Dermis microvascular lymphatic vessel endothelial cell (primary cell): ENCODE data around the gene MYF6. TPM values are rescaled to one million over a fixed set of nuclear protein-coding genes. Genes with fewer than 3 reads are reported as not detected.
"Not testable (repeated sequence)": the region's sequence is repeated elsewhere in the genome, so short reads cannot be mapped to it uniquely, and the experiment has no call there.

Source experiments
- DNase-seq, 2 donors: peaks; one replicate each; pipeline versions ENCODE4 v3.0.0 to v3.0.0-alpha.2; 2010; ENCODE audit warnings: low read depth in 2 of 2
- total RNA-seq: library from RNA; depleted of rRNA; stranded (reverse); fragments of >200 nt; gene quantifications from 2 replicates; pipeline ENCODE4 v1.2.1, GENCODE V29; 2014

Gene MYF6
- not detected in 2 replicates for total RNA-seq

DNA sequence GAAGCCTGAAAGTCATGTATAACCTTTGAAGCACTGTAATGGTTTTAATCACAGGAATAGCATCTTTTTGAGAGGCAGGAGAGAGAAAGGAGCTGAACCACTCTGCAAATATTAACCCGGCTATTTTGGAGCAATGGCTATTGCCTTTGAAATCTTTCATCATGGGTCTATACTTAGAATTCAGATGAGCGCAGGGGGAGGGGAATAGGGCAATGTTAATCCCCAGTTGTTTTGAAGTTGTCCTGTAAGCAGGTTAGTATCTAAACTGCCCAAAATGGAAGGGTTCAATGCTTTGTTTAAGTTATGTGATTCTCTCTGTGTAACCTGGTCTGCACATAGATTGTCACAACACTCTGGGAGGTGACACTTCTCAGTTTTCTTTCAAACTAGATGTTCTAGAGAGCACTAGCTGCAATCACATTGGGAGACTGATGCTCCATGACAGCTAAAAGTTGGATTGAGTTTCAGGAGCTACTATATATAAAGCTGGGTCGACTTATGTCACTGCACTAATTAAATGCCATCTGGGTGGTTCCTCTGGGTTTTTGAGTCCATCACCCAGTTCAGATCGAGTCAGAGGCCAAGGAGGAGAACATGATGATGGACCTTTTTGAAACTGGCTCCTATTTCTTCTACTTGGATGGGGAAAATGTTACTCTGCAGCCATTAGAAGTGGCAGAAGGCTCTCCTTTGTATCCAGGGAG lies at the start of gene MYF6:
Gene MYF6, plus strand, starts transcription at position 509 of the 704 bp plus-strand sequence. Its CDS starts 86 bp downstream, at position 595.
- no peak for DNase-seq

- DNase-seq = no peak
These were observed 47.8 kb upstream of the MYF6 start for GRCh38 chr12:80659512-80660063.

- DNase-seq = no peak
These were observed 44.8 kb upstream of the MYF6 start for GRCh38 chr12:80662586-80662985.

DNA sequence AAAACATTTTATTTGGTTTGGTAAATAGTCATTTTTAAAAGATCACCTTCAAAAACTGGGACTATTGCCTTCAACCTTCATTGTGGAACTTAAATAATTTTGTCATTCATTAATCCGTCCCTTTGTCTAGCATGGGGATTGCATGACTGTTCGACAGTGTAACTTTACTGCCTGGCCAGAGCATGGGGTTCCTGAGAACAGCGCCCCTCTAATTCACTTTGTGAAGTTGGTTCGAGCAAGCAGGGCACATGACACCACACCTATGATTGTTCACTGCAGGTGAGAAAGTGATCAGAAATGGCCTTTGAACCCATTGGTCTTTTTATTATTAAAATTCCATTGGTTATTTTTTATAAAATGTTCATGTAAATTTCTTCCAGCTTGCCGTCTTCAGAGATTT lies 37.2 kb upstream of the MYF6 start:
- DNase-seq = no peak

DNA sequence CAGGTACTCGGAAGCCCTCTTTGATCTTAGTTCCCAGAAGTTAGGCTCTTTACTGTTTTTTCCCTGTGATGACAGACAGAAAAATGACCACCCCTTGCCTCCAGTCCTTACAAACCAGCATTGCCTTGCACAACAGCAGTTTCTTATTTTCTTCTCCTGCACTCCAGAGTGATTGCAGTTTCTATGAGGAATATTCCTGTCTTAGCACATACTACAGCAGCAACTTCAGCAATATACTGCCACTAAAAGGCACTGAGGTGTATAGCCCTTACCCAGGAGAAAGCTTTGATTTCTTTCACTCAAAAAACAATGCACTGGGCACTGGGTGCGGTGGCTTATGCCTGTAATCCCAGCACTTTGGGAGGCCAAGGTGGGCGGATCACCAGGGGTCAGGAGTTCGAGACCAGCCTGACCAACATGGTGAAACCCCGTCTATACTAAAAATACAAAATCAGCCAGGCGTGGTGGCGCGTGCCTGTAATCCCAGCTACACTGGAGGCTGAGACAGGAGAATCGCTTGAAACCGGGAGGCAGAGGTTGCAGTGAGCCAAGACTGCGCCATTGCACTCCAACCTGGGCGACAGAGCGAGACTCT lies 31.3 kb upstream of the MYF6 start:
- not testable (repeated sequence) for DNase-seq

- DNase-seq = no peak
These were observed 30.6 kb upstream of the MYF6 start for GRCh38 chr12:80676856-80677255.

DNA sequence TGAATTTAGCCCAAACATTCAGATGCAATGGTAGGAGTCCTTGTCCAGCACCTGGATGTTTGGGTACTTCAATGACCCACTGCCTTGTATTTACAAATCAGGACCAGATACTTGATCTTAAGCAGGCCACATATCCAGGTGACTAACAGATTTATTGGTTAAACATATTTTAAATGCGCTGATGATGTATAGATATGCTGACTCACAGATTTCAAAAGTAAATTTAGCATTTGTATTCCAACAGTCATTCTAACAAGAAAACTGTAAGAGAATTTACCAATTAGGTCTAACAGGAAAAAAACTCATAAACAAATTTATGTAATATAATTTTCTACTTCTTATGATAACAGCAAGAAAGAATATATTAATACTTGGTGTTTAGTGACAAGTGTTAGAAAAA lies 29.4 kb upstream of the MYF6 start:
- DNase-seq = no peak

DNA sequence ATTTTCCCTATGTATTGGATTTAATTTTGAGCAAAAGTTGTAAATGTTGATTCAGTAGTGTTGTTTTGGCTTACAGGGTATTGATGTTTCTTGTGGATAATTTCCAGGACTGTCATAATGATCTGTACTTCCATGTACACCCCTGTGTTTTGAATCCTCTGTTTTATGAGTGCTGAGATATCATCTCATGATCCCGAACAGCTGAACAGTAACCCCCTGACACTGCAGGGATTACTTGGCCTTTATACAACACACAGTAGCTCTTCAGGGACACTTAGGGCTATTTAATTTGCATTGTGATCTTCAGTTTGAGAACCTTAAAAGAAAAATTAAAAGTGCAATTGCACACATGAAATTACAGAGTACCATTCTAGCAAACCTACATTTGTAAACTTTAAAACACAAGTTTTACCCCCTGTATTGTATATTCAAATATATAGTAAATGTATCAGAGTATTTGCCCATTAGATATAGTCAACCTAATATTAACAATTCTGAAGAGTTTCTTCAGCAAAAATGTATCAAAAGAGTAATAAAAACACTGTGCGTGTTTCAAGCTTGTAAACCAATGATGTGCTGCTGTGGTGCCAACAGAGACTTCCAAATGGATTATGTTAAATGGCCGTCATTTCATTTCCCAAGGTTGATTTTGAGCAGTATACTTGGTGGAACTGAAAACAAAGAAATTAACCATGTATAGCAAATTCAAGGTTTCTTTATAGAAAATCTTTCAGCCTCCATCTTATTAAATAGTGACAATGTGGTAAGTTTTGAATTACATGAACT lies 27.9 kb upstream of the MYF6 start:
- DNase-seq = peak in 1 of 2 donors; percentile 51

GRCh38 chr12:80681287-80681686 lies 26.1 kb upstream of the MYF6 start:
- no peak for DNase-seq

DNA sequence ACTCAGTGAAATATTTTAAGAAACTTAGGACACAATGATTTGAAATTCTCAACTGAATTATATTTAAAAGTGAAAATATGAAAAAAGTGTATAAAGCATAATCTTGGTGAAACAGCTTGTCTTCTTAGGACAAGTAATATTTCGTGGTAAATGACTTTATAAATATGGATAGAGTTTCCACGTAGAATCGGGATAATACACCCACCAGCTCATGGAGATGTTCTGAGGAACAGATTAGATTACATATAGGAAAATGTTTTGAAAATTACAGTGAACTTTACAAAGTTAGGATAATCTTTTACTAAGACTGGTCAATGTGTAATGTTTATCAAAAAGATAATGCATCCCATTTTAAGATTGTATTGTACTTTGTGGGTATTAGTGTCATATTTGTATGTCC lies 25.6 kb upstream of the MYF6 start:
- no peak for DNase-seq

GRCh38 chr12:80684077-80684495 lies 23.3 kb upstream of the MYF6 start:
- DNase-seq = no peak

DNA sequence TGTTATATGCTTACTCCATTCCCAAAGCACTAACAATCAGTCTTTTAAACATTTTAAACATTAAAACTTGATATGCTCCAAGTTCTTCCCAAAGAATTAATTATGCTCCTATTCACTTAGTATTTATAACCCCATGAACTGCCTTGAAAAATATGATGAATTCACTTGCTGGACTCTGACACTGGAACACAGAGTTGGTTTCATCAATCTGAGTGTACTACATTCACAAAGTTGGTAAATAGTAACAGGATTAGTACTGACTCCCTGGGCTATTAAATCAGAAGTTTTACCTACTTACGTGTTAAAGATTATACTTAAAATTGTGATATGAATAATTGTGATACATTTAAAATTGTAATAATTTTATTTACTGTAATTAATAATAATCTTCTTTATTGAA lies 17.3 kb upstream of the MYF6 start:
- no peak for DNase-seq

- peak in 1 of 2 donors; percentile 71 for DNase-seq
These were observed 16.9 kb upstream of the MYF6 start for GRCh38 chr12:80690513-80690912.

GRCh38 chr12:80692114-80692513 lies 15.3 kb upstream of the MYF6 start:
- DNase-seq = no peak

GRCh38 chr12:80697270-80697887 lies 10.1 kb upstream of the MYF6 start:
- DNase-seq = no peak

- no peak for DNase-seq
These were observed 9.2 kb upstream of the MYF6 start for GRCh38 chr12:80698256-80698655.

DNA sequence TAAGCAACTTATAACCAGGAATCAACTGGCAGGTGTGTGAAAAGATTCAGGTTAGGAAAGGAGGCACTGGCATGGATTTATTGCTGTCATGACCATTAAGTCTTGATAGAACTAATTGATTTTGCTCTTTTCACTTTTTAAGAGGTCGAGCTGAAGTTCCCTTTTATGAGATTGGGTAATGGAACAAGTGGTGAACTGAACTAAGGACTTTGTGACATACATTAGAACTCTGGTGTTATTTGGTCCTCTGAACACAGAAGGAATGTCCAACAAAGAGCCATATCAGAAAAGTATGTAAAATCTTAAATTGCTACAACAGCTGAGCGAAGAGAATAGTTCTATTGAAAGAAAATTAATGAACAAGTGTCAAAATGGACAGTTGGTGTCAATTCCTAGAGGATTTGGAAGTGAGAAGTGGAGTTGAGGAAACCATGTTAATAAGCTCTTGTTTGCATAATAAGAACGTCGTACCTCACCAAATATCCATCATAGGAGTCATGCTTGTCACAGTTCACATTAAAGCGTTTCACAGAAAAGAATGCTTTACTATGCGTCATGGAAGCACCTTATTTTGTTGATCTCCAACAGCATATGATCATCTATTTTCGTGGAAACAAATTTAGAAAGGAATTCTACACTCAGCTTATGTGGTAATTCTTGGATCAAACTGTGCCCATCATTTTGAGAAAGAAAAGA lies 8.4 kb upstream of the MYF6 start:
- no peak for DNase-seq

GRCh38 chr12:80700327-80700726 lies 7.1 kb upstream of the MYF6 start:
- DNase-seq = no peak

DNA sequence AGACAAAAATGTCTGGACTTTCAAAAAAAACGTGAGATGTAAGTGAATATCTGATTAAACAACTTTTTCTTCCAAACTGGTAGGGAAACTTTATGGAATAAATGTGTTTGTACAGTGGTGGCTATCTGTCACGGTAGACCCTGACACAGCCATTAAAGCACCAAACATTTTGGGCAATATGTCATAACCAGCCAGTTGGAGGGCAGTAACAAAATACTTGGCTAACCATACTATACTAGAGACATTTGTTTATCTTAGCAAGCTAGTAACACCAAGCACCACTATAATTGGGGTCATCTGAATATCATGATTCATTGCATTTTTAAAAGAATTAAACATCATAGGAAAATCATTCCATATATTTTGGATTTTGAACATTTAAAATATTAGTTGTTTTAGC lies 6.0 kb upstream of the MYF6 start:
- DNase-seq = no peak

DNA sequence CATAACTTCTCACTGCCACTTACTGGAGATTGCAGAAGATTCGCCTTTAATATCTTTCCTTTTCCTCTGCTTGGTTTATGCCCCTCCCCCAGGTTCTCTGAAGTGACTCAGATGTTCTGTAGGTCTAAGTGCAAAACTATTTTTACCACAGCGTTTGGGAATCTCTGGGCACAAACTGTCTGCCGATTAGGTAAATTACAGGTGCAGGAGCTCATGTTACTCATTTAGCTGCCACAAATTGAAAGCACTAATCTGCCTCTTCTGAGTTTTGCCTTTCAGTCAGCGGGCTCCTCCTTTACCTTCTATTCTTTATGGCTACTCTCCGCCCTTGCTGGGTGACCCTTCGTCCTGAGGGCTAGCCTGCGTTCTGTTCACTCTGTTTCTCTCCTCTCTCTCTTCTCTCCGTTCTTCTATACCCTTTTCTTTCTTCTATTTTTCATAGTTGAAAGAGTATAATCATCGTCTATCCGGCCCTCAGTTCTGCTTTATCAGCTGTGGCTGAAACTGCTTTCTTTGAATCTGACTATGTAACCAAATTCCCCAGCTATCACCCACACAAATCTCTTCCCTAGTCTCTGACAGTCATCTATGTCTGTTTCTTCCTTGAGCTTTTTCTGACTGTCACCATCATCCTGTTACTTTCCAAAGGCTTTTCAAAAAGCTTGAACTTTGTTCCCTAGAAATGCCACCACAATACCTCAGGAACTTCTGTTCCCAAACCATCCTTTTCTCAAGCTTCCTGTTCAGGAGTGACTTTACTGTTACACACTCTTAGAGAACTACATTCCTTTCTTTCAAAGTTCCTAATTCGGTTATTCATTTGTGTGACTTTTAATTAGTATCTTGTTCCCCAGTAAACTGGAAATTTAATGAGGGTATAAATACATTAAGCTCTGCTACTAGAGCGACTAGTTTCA lies 4.3 kb upstream of the MYF6 start:
- no peak for DNase-seq
